CD14-positive monocyte (primary cell): Measurements from ENCODE around the gene SLC6A15. TPM values are rescaled to one million over a fixed set of nuclear protein-coding genes. Genes with fewer than 3 reads are reported as not detected.

Experiments
- DNase-seq, 3 donors: peaks; one replicate each; pipeline ENCODE4 v3.0.0-alpha.2; 2011 to 2022
- H2AFZ ChIP-seq: 2 replicates; pipeline ENCODE4 v1.6.0; 2012; ENCODE audit warnings: mild to moderate bottlenecking, low read depth, low read length, inconsistent platforms; ENCODE audit not compliant: insufficient read depth, poor library complexity, severe bottlenecking
- H3K27ac ChIP-seq, 2 donors: 1 replicate in 1 of 2; 2 replicates in 1 of 2; pipeline ENCODE4 v1.5.1; 2012 to 2013; ENCODE audit warnings: low read length in 2 of 2, control low read depth in 1 of 2, inconsistent platforms in 1 of 2, low read depth in 1 of 2, mild to moderate bottlenecking in 1 of 2
- H3K27me3 ChIP-seq, 2 donors: one replicate each; pipeline versions ENCODE4 v1.6.0 to v1.6.1; 2011 to 2013; ENCODE audit warnings: low read length in 2 of 2; ENCODE audit not compliant: control insufficient read depth in 2 of 2, insufficient read depth in 2 of 2
- H3K36me3 ChIP-seq, 2 donors: replicated peaks in 1 of 2; 1 replicate in 1 of 2; 2 replicates in 1 of 2; pipeline versions ENCODE4 v1.5.1 to v1.6.1; 2012 to 2013; ENCODE audit warnings: low read length in 2 of 2, control low read depth in 1 of 2, inconsistent platforms in 1 of 2, mild to moderate bottlenecking in 1 of 2; ENCODE audit not compliant: insufficient read depth in 2 of 2, control insufficient read depth in 1 of 2
- H3K4me1 ChIP-seq, 2 donors: 1 replicate in 1 of 2; 2 replicates in 1 of 2; pipeline versions ENCODE4 v1.5.1 to v1.6.1; 2012 to 2013; ENCODE audit warnings: low read length in 2 of 2, control low read depth in 1 of 2, inconsistent platforms in 1 of 2, mild to moderate bottlenecking in 1 of 2, moderate library complexity in 1 of 2; ENCODE audit not compliant: insufficient read depth in 2 of 2, control insufficient read depth in 1 of 2
- H3K4me2 ChIP-seq: replicated peaks from 2 replicates; pipeline ENCODE3; 2012; ENCODE audit warnings: low read length, moderate library complexity, mild to moderate bottlenecking; ENCODE audit not compliant: poor library complexity, severe bottlenecking; ENCODE audit errors: extremely low read depth
- H3K4me3 ChIP-seq, 3 experiments: fragments of 200-600 bp in 1 of 3; sonication (generic) in 1 of 3; replicated peaks in 1 of 3; 1 replicate in 2 of 3; 2 replicates in 1 of 3; pipeline ENCODE4 v1.5.1; 2011 to 2013; ENCODE audit warnings: low read length in 3 of 3, mild to moderate bottlenecking in 3 of 3, control low read depth in 2 of 3, low read depth in 2 of 3, inconsistent platforms in 1 of 3, moderate library complexity in 1 of 3
- H3K79me2 ChIP-seq: 2 replicates; pipeline ENCODE4 v1.6.0; 2012; ENCODE audit warnings: mild to moderate bottlenecking, control low read depth, inconsistent platforms, low read length, moderate library complexity; ENCODE audit not compliant: insufficient read depth
- H3K9ac ChIP-seq: 2 replicates; pipeline ENCODE4 v1.6.0; 2017; ENCODE audit warnings: low read length, mild to moderate bottlenecking; ENCODE audit not compliant: insufficient read depth, poor library complexity, severe bottlenecking
- H3K9me3 ChIP-seq, 2 donors: replicated peaks in 1 of 2; 1 replicate in 1 of 2; 2 replicates in 1 of 2; pipeline versions ENCODE4 v1.5.1 to v1.6.1; 2012 to 2013; ENCODE audit warnings: low read length in 2 of 2, control low read depth in 1 of 2; ENCODE audit not compliant: control insufficient read depth in 1 of 2, insufficient read depth in 1 of 2
- H4K20me1 ChIP-seq: 2 replicates; pipeline ENCODE4 v1.6.0; 2012; ENCODE audit warnings: mild to moderate bottlenecking, low read length, control low read depth, moderate library complexity; ENCODE audit not compliant: insufficient read depth
- H3K27ac Mint-ChIP-seq, 7 donors: one replicate each; pipeline ENCODE4 v1.8.0; 2020; ENCODE audit warnings: mild to moderate bottlenecking in 7 of 7, mixed read lengths in 7 of 7, moderate library complexity in 6 of 7, inconsistent platforms in 2 of 7
- H3K27me3 Mint-ChIP-seq, 3 donors: one replicate each; pipeline ENCODE4 v1.8.0; 2021 to 2022; ENCODE audit warnings: low read depth in 3 of 3, mild to moderate bottlenecking in 3 of 3, mixed read lengths in 3 of 3, moderate library complexity in 3 of 3, inconsistent platforms in 1 of 3
- H3K36me3 Mint-ChIP-seq, 2 donors: one replicate each; pipeline ENCODE4 v1.8.0; 2020; ENCODE audit warnings: mixed read lengths in 2 of 2, inconsistent platforms in 1 of 2, mild to moderate bottlenecking in 1 of 2
- H3K4me1 Mint-ChIP-seq: one replicate; pipeline ENCODE4 v1.8.0; 2020; ENCODE audit warnings: mild to moderate bottlenecking, mixed read lengths
- H3K4me3 Mint-ChIP-seq, 2 donors: one replicate each; pipeline ENCODE4 v1.8.0; 2020; ENCODE audit warnings: mild to moderate bottlenecking in 2 of 2, mixed read lengths in 2 of 2, moderate library complexity in 1 of 2
- H3K9me3 Mint-ChIP-seq, 7 donors: one replicate each; pipeline ENCODE4 v1.8.0; 2020 to 2022; ENCODE audit warnings: mixed read lengths in 7 of 7, mild to moderate bottlenecking in 6 of 7, moderate library complexity in 6 of 7, inconsistent platforms in 2 of 7
- WGBS: methylation state at CpG from one replicate; pipeline ENCODE4 v1.1.5; 2013; ENCODE audit warnings: missing lambda C conversion rate; ENCODE audit not compliant: insufficient coverage; 5-methylcytosine and 5-hydroxymethylcytosine counted together
- intact Hi-C, 2 donors: fragments of 100-400 bp; cut with micrococcal nuclease; formaldehyde crosslinking; loops; one replicate each; pipeline versions ENCODE4 v1.15.0 to v1.15.1; 2023
- polyA plus RNA-seq, 3 donors: library from polyadenylated mRNA; depleted of rRNA in 1 of 3; unstranded in 2 of 3; stranded (reverse) in 1 of 3; fragments of 300-500 nt in 2 of 3; fragments of >200 nt in 1 of 3; fragmentation: Illumina TruSeq in 2 of 3; gene quantifications; 1 replicate in 2 of 3; 2 replicates in 1 of 3; pipeline ENCODE4 v1.2.3, GENCODE V29; 2012 to 2021
- TF ChIP-seq, protein P1 (sequence below): fragments of 200-600 bp; IDR thresholded peaks from one replicate; pipeline ENCODE4 v1.8.0; 2022; ENCODE audit warnings: antibody characterized with exemption, mild to moderate bottlenecking

The SLC6A15 gene
- polyA plus RNA-seq, 3 donors, result not detected

DNA sequence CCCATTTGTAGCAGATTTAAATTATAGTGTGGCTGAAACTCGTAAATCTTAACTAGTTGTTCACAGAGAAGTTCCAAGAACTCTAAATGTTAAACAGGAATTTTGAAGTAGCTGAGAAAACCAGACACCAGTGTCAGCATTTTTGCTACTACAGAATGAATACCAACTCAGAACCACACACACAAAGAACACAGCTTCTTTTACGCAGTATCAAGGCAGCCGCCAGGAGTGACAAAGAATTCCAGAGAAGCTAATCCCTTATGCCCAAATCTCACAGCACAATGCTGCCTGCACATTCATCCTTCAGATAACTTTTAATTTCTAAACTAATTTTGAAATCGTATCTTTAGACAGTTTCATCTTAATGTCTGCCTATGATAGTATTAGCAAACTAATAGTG is 37.4 kb downstream of the SLC6A15 start:
- Histone ChIP-seq H3K9me3 (no peaks in the 10 kb centered on the region), H4K20me1 (no peaks in the 10 kb centered on the region), H3K79me2 (no peaks in the 10 kb centered on the region), H3K4me2 (no peak overlapping the region), H2AFZ (no peak overlapping the region), H3K9ac (no peak overlapping the region), H3K27me3 (no peaks in the 10 kb centered on the region), H3K4me3 (no peak overlapping the region), H3K4me1 (no peaks in the 10 kb centered on the region), H3K36me3 (no peaks in the 10 kb centered on the region), H3K27ac (no peak overlapping the region)
- no peak for DNase-seq
- 93% methylated on average over 2 of the region's 4 CpGs for WGBS
- H3K36me3 Mint-ChIP-seq, result no peaks in the 10 kb centered on the region
- H3K27ac Mint-ChIP-seq, result no peak overlapping the region
- TF ChIP-seq, protein P1, sequence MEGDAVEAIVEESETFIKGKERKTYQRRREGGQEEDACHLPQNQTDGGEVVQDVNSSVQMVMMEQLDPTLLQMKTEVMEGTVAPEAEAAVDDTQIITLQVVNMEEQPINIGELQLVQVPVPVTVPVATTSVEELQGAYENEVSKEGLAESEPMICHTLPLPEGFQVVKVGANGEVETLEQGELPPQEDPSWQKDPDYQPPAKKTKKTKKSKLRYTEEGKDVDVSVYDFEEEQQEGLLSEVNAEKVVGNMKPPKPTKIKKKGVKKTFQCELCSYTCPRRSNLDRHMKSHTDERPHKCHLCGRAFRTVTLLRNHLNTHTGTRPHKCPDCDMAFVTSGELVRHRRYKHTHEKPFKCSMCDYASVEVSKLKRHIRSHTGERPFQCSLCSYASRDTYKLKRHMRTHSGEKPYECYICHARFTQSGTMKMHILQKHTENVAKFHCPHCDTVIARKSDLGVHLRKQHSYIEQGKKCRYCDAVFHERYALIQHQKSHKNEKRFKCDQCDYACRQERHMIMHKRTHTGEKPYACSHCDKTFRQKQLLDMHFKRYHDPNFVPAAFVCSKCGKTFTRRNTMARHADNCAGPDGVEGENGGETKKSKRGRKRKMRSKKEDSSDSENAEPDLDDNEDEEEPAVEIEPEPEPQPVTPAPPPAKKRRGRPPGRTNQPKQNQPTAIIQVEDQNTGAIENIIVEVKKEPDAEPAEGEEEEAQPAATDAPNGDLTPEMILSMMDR, result no peak
- no peak overlapping the region for H3K4me3 Mint-ChIP-seq
- peaks cover 0 to 4% (median 0%) of the 10 kb centered on the region in 3 donors for H3K27me3 Mint-ChIP-seq
- H3K4me1 Mint-ChIP-seq, result no peaks in the 10 kb centered on the region
- no peaks in the 10 kb centered on the region for H3K9me3 Mint-ChIP-seq
- intact Hi-C loops, result no loop called here

DNA sequence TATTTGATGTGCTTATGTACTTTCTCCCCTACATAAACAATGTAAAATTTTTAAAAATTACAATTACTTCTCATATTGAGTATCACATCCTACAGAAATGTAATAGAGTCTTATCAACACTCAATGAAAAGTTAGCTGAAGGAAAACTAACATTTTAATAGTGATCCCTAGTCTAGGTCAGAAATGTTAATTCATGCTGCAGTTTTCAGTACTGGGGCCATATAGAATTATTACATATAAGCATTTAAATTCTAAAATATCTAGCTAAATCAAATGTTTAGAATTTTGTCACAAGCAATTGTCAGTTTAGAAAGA is 37.8 kb downstream of the SLC6A15 start:
- Histone ChIP-seq H3K27me3 (no peaks in the 10 kb centered on the region), H3K9ac (no peak overlapping the region), H3K4me1 (no peaks in the 10 kb centered on the region), H2AFZ (no peak overlapping the region), H3K36me3 (no peaks in the 10 kb centered on the region), H3K9me3 (no peaks in the 10 kb centered on the region), H3K79me2 (no peaks in the 10 kb centered on the region), H3K4me3 (no peak overlapping the region), H4K20me1 (no peaks in the 10 kb centered on the region), H3K4me2 (no peak overlapping the region), H3K27ac (no peak overlapping the region)
- Mint-ChIP-seq H3K27ac (no peak overlapping the region), H3K9me3 (no peaks in the 10 kb centered on the region), H3K4me1 (no peaks in the 10 kb centered on the region), H3K27me3 (peaks cover 0 to 4% (median 0%) of the 10 kb centered on the region in 3 donors), H3K4me3 (no peak overlapping the region), H3K36me3 (no peaks in the 10 kb centered on the region)
- TF ChIP-seq, protein P1, result peak; percentile 59
- intact Hi-C loops, result no loop called here
- no peak for DNase-seq
